Activated naive CD4-positive, alpha-beta T cell (primary cell): ENCODE results near the gene EEPD1.

Experiments used
- DNase-seq, 4 experiments: peaks; one replicate each; lab custom pipeline; 2025; lab: John Stamatoyannopoulos, UW

The EEPD1 gene

GRCh38 chr7:36299223-36299774, 146.2 kb downstream of the EEPD1 start:
- DNase-seq: no peak

- no peak for DNase-seq
Observed at GRCh38 chr7:36299823-36300341, 146.8 kb downstream of the EEPD1 start.

- no peak for DNase-seq
Observed at GRCh38 chr7:36300696-36301350, 147.8 kb downstream of the EEPD1 start.

- DNase-seq: no peak
Observed at GRCh38 chr7:36301914-36302771, 149.1 kb downstream of the EEPD1 start.

GRCh38 chr7:36303202-36304098, 150.4 kb downstream of the EEPD1 start:
- DNase-seq: no peak

- no peak for DNase-seq
Observed at GRCh38 chr7:36304099-36304425, 151.0 kb downstream of the EEPD1 start.

- DNase-seq: no peak
Observed at GRCh38 chr7:36305226-36305625, 152.2 kb downstream of the EEPD1 start.

GRCh38 chr7:36305648-36306047, 152.6 kb downstream of the EEPD1 start:
- no peak for DNase-seq

- DNase-seq: no peak
Observed at GRCh38 chr7:36306222-36306621, 153.2 kb downstream of the EEPD1 start.

GRCh38 chr7:36306722-36307121, 153.7 kb downstream of the EEPD1 start:
- no peak for DNase-seq

GRCh38 chr7:36308031-36308430, 155.0 kb downstream of the EEPD1 start:
- DNase-seq: no peak

GRCh38 chr7:36309301-36309700, 156.2 kb downstream of the EEPD1 start:
- no peak for DNase-seq

- no peak for DNase-seq
Observed at GRCh38 chr7:36309716-36310115, 156.7 kb downstream of the EEPD1 start.

- DNase-seq: no peak
Observed at GRCh38 chr7:36310897-36311296, 157.8 kb downstream of the EEPD1 start.

- DNase-seq: no peak
Observed at GRCh38 chr7:36311539-36311938, 158.5 kb downstream of the EEPD1 start.

GRCh38 chr7:36312064-36312914, 159.2 kb downstream of the EEPD1 start:
- no peak for DNase-seq

- no peak for DNase-seq
Observed at GRCh38 chr7:36312915-36313334, 159.9 kb downstream of the EEPD1 start.

- no peak for DNase-seq
Observed at GRCh38 chr7:36313607-36314006, 160.6 kb downstream of the EEPD1 start.

- no peak for DNase-seq
Observed at GRCh38 chr7:36314491-36314890, 161.4 kb downstream of the EEPD1 start.

- no peak for DNase-seq
Observed at GRCh38 chr7:36315309-36315944, 162.4 kb downstream of the EEPD1 start.

- DNase-seq: no peak
Observed at GRCh38 chr7:36316319-36316718, 163.3 kb downstream of the EEPD1 start.
